WERI-Rb-1 (cell line): ENCODE results near the gene KRTAP10-2.

Experiments
- DNase-seq: peaks from one replicate; pipeline ENCODE4 v3.0.0-alpha.2; 2020
- H3K27ac ChIP-seq: fragments of 250-450 bp; sonication (Bioruptor Pico); 2 replicates; pipeline ENCODE4 v1.5.1; 2020; ENCODE audit warnings: mild to moderate bottlenecking, moderate library complexity
- H3K27me3 ChIP-seq: fragments of 250-450 bp; sonication (Bioruptor Pico); 2 replicates; pipeline ENCODE4 v1.5.1; 2021; ENCODE audit warnings: mild to moderate bottlenecking, low read depth, moderate library complexity; ENCODE audit not compliant: insufficient read depth, severe bottlenecking
- H3K36me3 ChIP-seq: fragments of 250-450 bp; sonication (Bioruptor Pico); 2 replicates; pipeline ENCODE4 v1.5.1; 2020; ENCODE audit warnings: mild to moderate bottlenecking, moderate library complexity
- H3K4me3 ChIP-seq: 2 replicates; pipeline ENCODE4 v1.5.1; 2011; ENCODE audit warnings: low read depth, mild to moderate bottlenecking, control low read depth, low read length
- H3K9me3 ChIP-seq: fragments of 250-450 bp; sonication (Bioruptor Pico); 2 replicates; pipeline ENCODE4 v1.5.1; 2021; ENCODE audit warnings: mild to moderate bottlenecking, moderate library complexity; ENCODE audit not compliant: severe bottlenecking
- CTCF ChIP-seq: IDR thresholded peaks from 2 replicates; pipeline ENCODE4 v1.5.1; 2011; ENCODE audit warnings: low read depth, mild to moderate bottlenecking, control low read depth, inconsistent platforms, low read length

The KRTAP10-2 gene

GRCh38 chr21:44521301-44521927, 29.9 kb downstream of the KRTAP10-2 start:
- Histone ChIP-seq H3K36me3 (no peaks in the 10 kb centered on the region), H3K9me3 (peaks cover 31% of the 10 kb centered on the region), H3K4me3 (no peak overlapping the region), H3K27me3 (no peaks in the 10 kb centered on the region), H3K27ac (no peak overlapping the region)
- DNase-seq = peak; percentile 6
- no peak for TF ChIP-seq CTCF

- peaks cover 31% of the 10 kb centered on the region for H3K9me3 ChIP-seq
- no peak for DNase-seq
- H3K4me3 ChIP-seq = no peak overlapping the region
- H3K36me3 ChIP-seq = no peaks in the 10 kb centered on the region
- TF ChIP-seq CTCF = no peak
- no peak overlapping the region for H3K27ac ChIP-seq
- H3K27me3 ChIP-seq = no peaks in the 10 kb centered on the region
These were observed 30.7 kb downstream of the KRTAP10-2 start for GRCh38 chr21:44520326-44521300.

- Histone ChIP-seq H3K4me3 (no peak overlapping the region), H3K9me3 (peaks cover 24% of the 10 kb centered on the region), H3K36me3 (no peaks in the 10 kb centered on the region), H3K27me3 (no peaks in the 10 kb centered on the region), H3K27ac (no peak overlapping the region)
- TF ChIP-seq CTCF = no peak
- no peak for DNase-seq
These were observed 31.7 kb downstream of the KRTAP10-2 start for GRCh38 chr21:44519346-44520325.

GRCh38 chr21:44518686-44519085, 32.6 kb downstream of the KRTAP10-2 start:
- no peak overlapping the region for H3K27ac ChIP-seq
- H3K27me3 ChIP-seq = no peaks in the 10 kb centered on the region
- no peaks in the 10 kb centered on the region for H3K36me3 ChIP-seq
- no peak overlapping the region for H3K4me3 ChIP-seq
- DNase-seq = no peak
- no peak for TF ChIP-seq CTCF
- H3K9me3 ChIP-seq = peaks cover 15% of the 10 kb centered on the region

GRCh38 chr21:44517175-44517899, 34.0 kb downstream of the KRTAP10-2 start:
- no peaks in the 10 kb centered on the region for H3K27me3 ChIP-seq
- H3K36me3 ChIP-seq = no peaks in the 10 kb centered on the region
- no peak for TF ChIP-seq CTCF
- no peak overlapping the region for H3K4me3 ChIP-seq
- no peak overlapping the region for H3K27ac ChIP-seq
- peaks cover 12% of the 10 kb centered on the region for H3K9me3 ChIP-seq
- peak; percentile 52 for DNase-seq
